GM12878 (cell line): ENCODE results near the gene ZFYVE21.

Experiments used
- ELK1 ChIP-seq: IDR thresholded peaks from 2 replicates; pipeline ENCODE4 v1.6.1; 2012; ENCODE audit warnings: low read depth, low read length, improper control_type of control experiment
- FOXM1 ChIP-seq: IDR thresholded peaks from 2 replicates; pipeline ENCODE4 v1.6.1; 2012; ENCODE audit warnings: low read depth, mild to moderate bottlenecking, inconsistent platforms, low read length, moderate library complexity
- POLR2A ChIP-seq: IDR thresholded peaks from 2 replicates; pipeline ENCODE4 v1.6.1; 2011; ENCODE audit warnings: low read depth, mild to moderate bottlenecking, low read length
- ZBED1 ChIP-seq: IDR thresholded peaks from 2 replicates; pipeline ENCODE4 v1.6.1; 2016; ENCODE audit warnings: borderline replicate concordance

GRCh38 chr14:103729496-103730448 lies 14.2 kb downstream of the ZFYVE21 start:
- TF ChIP-seq POLR2A (no peak), ZBED1 (no peak), ELK1 (no peak), FOXM1 (no peak)
